GM12878 (cell line): ENCODE measurements around the gene AGXT. TPM values are rescaled to one million over a fixed set of nuclear protein-coding genes. Genes with fewer than 3 reads are reported as not detected.

Experiments used
- ATF2 ChIP-seq: IDR thresholded peaks from 2 replicates; pipeline ENCODE4 v1.6.1; 2012; ENCODE audit warnings: low read length, inconsistent platforms
- ATF7 ChIP-seq: fragments of 450-650 bp; IDR thresholded peaks from 2 replicates; pipeline ENCODE4 v1.6.1; 2016; ENCODE audit warnings: low read depth, mild to moderate bottlenecking
- CEBPB ChIP-seq, 2 experiments: fragments of 150-350 bp in 1 of 2; IDR thresholded peaks; 2 replicates each; pipeline ENCODE4 v1.6.1; 2012 to 2014; ENCODE audit warnings: low read depth in 2 of 2, low read length in 2 of 2, borderline replicate concordance in 1 of 2, inconsistent platforms in 1 of 2
- CHD1 ChIP-seq: IDR thresholded peaks from 2 replicates; pipeline ENCODE4 v1.6.1; 2012; ENCODE audit warnings: low read depth, low read length, improper control_type of control experiment
- GABPA ChIP-seq: IDR thresholded peaks from 2 replicates; pipeline ENCODE4 v1.6.1; 2014; ENCODE audit warnings: antibody characterized with exemption, low read depth, mild to moderate bottlenecking, inconsistent platforms
- MEF2A ChIP-seq: IDR thresholded peaks from 2 replicates; pipeline ENCODE4 v1.6.1; 2011; ENCODE audit warnings: low read depth, mild to moderate bottlenecking, low read length, moderate library complexity; ENCODE audit not compliant: insufficient read depth
- PKNOX1 ChIP-seq: fragments of 450-650 bp; IDR thresholded peaks from 2 replicates; pipeline ENCODE4 v1.6.1; 2016; ENCODE audit warnings: mild to moderate bottlenecking
- SP1 ChIP-seq: IDR thresholded peaks from one replicate; pipeline ENCODE4 v1.6.1; 2011; ENCODE audit warnings: low read depth, low read length
- TAF1 ChIP-seq: IDR thresholded peaks from 2 replicates; pipeline ENCODE4 v1.6.1; 2011; ENCODE audit warnings: mild to moderate bottlenecking, low read depth, low read length, borderline replicate concordance
- TCF7 ChIP-seq: IDR thresholded peaks from 2 replicates; pipeline ENCODE4 v1.6.1; 2014; ENCODE audit warnings: antibody characterized with exemption, borderline replicate concordance
- ZZZ3 ChIP-seq: IDR thresholded peaks from 2 replicates; pipeline ENCODE4 v1.6.1; 2011; ENCODE audit warnings: low read depth; ENCODE audit not compliant: control insufficient read depth, insufficient read length
- polyA plus RNA-seq, 11 experiments: library from polyadenylated mRNA; depleted of rRNA in 4 of 11; unstranded in 6 of 11; stranded (reverse) in 5 of 11; fragments of >200 nt; fragmentation: Nextera tagmentation in 4 of 11; fragmentation: Illumina TruSeq in 1 of 11; extraction: Ambion mirVana in 4 of 11; extraction: Trizol in 1 of 11; gene quantifications; 1 replicate in 1 of 11; 2 replicates in 10 of 11; pipeline versions ENCODE4 v1.2.1 to v1.2.3, GENCODE V29; 2011 to 2016; ENCODE audit warnings: inconsistent platforms in 2 of 11, missing spikeins in 2 of 11, low read depth in 1 of 11
- total RNA-seq, 4 experiments: library from RNA; depleted of rRNA in 3 of 4; stranded (reverse); fragments of >200 nt in 3 of 4; fragmentation: Illumina TruSeq in 1 of 4; extraction: Trizol in 1 of 4; gene quantifications; 2 replicates each; pipeline versions ENCODE4 v1.2.1 to v1.2.3, GENCODE V29; 2013 to 2021

The AGXT gene
- total and polyA plus RNA-seq, 10 of the 15 experiments (the other 5 are each of a cell fraction or from before 2014, with no cell fraction given) = 0.18 TPM; not detected in 9

DNA sequence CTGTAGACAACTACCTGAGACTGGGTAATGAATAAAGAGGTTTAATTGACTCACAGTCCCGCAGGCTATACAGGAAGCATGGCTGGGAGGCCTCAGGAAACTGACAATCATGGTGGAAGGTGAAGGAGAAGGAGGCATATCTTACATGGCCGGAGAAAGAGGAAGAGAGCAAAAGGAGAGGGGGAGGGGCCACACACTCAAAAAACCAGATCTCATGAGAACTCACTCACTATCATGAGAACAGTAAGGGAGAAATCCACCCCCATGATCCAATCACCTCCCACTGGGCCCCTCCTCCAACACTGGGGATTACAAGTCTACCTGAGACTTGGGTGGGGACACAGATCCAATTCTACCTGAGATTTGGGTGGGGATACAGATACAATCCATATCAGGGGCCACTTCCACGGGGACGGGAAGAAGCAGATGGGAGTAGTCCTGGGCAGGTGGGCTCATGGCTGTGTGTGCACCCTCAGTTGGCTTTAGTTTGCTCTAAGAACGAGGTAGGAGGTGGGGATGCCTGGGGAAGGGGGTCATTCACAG is 17.5 kb downstream of the AGXT start (continued):
- TF ChIP-seq SP1 (no peak), ATF2 (no peak), PKNOX1 (no peak), MEF2A (no peak), ZZZ3 (no peak), TAF1 (no peak), ATF7 (no peak), CEBPB (IDR thresholded peaks at IDR 0.05; ENCODE audit: borderline replicate concordance in 1 of 2, low read depth in 2 of 2, low read length in 2 of 2) (no peak), TCF7 (no peak), GABPA (no peak), CHD1 (no peak)
